ENCODE data around the gene PGPEP1.

The PGPEP1 gene

GRCh38 chr19:18330868-18331267 is 9.5 kb upstream of the PGPEP1 start:
- TF ChIP-seq CTCF (conservative IDR thresholded peaks at IDR 0.05; ENCODE audit: low read depth, low read length): no peak
- no peak overlapping the region for H3K4me3 ChIP-seq (ENCODE audit: low read length)
- DNase-seq (ENCODE audit: low read depth): no peak

- H3K4me3 ChIP-seq (ENCODE audit: low read length): no peak overlapping the region
- no peak for TF ChIP-seq CTCF (conservative IDR thresholded peaks at IDR 0.05; ENCODE audit: low read depth, low read length)
- DNase-seq (ENCODE audit: low read depth): no peak
Measured at GRCh38 chr19:18332917-18333530, 7.4 kb upstream of the PGPEP1 start.

GRCh38 chr19:18333680-18334079 is 6.7 kb upstream of the PGPEP1 start:
- no peak for DNase-seq (ENCODE audit: low read depth)
- TF ChIP-seq CTCF (conservative IDR thresholded peaks at IDR 0.05; ENCODE audit: low read depth, low read length): no peak

DNA sequence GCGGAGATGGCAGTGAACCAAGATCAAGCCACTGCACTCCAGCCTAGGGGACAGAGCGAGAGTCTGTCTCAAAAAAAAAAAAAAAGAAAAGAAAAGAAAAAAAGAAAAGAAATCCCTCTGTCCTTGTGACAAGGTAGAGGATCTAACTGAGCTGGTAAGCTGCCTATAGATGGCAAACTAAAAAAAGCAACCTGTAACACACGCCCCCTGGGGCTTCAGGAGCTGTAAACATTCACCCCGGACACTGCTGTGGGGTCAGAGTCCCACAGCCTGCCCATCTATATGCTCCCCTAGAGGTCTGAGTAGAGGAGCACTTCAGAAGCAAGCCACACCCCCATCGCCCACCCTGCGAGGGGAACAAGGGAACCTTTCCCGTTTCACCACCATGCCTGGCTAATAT is 4.3 kb upstream of the PGPEP1 start:
- no peak overlapping the region for H3K4me3 ChIP-seq (ENCODE audit: low read length)
- no peak for DNase-seq (ENCODE audit: low read depth)
- TF ChIP-seq CTCF (conservative IDR thresholded peaks at IDR 0.05; ENCODE audit: low read depth, low read length): no peak

More at GRCh38 chr19:18333680-18334079, 6.7 kb upstream of the PGPEP1 start:
- no peak overlapping the region for H3K4me3 ChIP-seq (ENCODE audit: low read length)

- DNase-seq (ENCODE audit: low read depth): no peak
- no peak for TF ChIP-seq CTCF (conservative IDR thresholded peaks at IDR 0.05; ENCODE audit: low read depth, low read length)
- no peak overlapping the region for H3K4me3 ChIP-seq (ENCODE audit: low read length)
Measured at GRCh38 chr19:18338541-18338940, 1.9 kb upstream of the PGPEP1 start.

- TF ChIP-seq CTCF (conservative IDR thresholded peaks at IDR 0.05; ENCODE audit: low read depth, low read length): peak; percentile 44
- no peak overlapping the region for H3K4me3 ChIP-seq (ENCODE audit: low read length)
- DNase-seq (ENCODE audit: low read depth): no peak
Measured at GRCh38 chr19:18339723-18340122, 675 bp upstream of the PGPEP1 start.
